Adipose tissue (tissue), 3 donors: ENCODE measurements around the gene FGB. TPM values are rescaled to one million over a fixed set of nuclear protein-coding genes. Genes with fewer than 3 reads are reported as not detected.

Source experiments
- H3K27ac ChIP-seq: one replicate; pipeline ENCODE4 v1.5.1; 2013; ENCODE audit warnings: low read depth, low read length
- WGBS, 3 donors: extraction: QIAGEN DNeasy Blood & Tissue Kit; methylation state at CpG; one replicate each; pipeline ENCODE4 v1.1.7; 2013; 5-methylcytosine and 5-hydroxymethylcytosine counted together
- polyA plus RNA-seq, 3 donors: library from polyadenylated mRNA; stranded (reverse); fragments of 200-250 nt; gene quantifications; one replicate each; pipeline ENCODE4 v1.2.3, GENCODE V29; 2013
- donor health status: healthy with polysubstance abuse.
- donor health status: Bipolar disorder and iron deficiency.
- donor health status: healthy.

FGB gene
- polyA plus RNA-seq, 3 donors = 0.14 to 0.31 TPM; not detected in 1

DNA sequence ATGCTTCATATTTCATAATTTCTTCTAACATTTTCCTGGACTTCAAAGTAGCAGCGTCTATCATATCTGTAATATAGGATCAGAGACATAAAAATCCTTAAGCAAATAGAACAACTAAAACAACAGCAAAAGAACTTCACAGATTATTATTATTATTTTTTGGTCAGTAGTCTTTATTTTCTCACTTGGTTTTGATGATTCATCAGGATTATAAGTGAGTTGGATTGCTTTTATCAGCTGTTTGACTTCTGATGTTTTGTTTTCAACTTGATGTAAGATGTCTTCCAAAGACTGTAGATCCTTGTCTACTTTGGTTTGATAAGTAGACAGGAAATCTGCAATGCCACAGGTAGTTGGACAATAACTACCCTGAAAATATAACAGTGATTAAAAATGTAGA, 49.0 kb downstream of the FGB start:
- H3K27ac ChIP-seq = no peak overlapping the region
- WGBS, 3 donors = 77 to 89% (median 85%) methylated on average over 1 of the region's 1 CpG

DNA sequence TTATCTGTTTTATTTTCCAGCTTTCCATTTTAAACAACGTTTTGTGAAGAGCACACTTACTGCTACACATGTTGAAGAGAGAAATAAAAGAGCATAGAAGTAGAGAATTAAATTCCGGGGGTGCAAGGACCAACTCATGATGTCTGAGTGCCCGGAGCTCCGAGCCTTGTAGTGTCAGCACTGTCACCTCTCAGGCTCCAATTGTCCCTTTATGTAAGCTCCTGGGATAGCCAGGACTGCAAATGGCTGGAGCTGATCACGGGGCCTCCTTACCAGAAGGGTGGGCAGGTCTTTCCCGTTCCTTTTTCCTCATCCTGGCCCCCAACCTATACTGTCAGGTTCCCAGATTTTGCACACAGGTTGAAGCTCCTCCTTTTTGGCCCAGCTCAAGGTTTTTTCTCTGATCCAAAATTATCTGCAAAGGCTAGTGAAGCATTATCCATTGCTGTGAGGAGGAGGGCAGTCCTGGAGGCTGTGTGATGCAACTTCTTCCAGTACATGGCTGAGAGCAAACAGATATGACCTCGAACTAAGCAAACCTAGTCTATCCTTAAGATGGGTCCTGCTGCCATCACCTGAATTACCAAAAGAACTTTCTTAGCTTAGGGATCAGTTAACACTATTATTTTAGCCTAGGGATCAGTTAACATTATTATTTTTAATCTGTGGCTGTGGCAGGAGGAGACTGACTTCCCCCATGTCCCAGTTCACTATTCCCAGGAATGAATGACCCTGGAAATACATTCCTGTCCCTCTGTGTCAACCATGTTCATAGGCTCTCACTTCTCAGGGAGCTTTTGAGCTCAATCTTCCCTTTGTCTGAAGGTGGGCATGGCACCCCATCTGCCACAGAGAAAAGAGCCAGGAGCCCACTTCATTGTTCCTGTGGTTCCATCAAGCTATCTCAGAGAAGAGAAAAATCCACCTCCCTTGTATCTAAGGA, 49.9 kb downstream of the FGB start, which contains the start of gene FGG:
FGG (minus strand) TSS at position 185 of the 943 bp plus-strand sequence; CDS start at position 138, 47 bp downstream.
- 62 to 77% (median 70%) methylated on average over 7 of the region's 7 CpGs for WGBS, 3 donors
- no peak within 1 kb of the TSS for H3K27ac ChIP-seq

DNA sequence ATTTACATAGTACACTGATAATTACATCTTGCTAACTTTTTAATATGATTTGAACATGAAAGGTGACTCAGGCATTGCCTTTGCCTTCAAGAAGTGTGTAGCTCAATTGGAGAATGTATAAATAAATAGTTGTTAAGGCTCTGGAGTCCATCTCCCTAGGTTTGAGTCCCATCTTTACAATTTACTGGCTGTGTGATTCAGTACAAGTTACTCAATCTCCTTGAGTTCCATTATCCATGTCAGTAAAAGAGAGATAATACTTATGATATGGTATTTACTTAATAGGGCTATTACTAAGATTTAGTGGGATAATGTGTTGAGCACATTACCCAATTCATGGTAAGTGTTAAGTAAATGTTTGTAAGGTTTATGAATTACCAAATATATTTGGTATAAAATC, 51.5 kb downstream of the FGB start:
- no peak overlapping the region for H3K27ac ChIP-seq

DNA sequence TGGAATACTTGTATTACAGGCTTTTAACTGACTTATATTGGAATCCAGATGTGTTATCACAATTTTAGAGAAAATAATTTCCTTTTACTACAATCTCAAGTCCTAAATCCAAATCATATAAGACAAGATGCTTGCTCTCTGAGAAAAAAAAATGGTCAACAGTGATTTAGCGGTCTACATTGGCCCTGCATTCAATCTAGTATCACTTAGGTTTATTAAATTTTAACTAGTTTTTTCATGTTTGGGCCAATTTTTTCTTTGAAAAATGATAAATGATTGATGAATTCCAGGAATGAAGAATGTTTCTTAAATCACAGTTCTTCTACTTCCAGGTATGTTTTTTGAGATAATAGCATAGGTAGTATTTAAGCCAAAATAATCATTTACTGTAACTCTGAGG, 52.4 kb downstream of the FGB start:
- 34 to 95% (median 91%) methylated on average over 1 of the region's 1 CpG for WGBS, 3 donors
- H3K27ac ChIP-seq = no peak overlapping the region

GRCh38 chr4:154616287-154616686, 53.5 kb downstream of the FGB start:
- H3K27ac ChIP-seq = no peak overlapping the region
- WGBS, 3 donors = 46 to 60% (median 48%) methylated on average over 4 of the region's 4 CpGs

DNA sequence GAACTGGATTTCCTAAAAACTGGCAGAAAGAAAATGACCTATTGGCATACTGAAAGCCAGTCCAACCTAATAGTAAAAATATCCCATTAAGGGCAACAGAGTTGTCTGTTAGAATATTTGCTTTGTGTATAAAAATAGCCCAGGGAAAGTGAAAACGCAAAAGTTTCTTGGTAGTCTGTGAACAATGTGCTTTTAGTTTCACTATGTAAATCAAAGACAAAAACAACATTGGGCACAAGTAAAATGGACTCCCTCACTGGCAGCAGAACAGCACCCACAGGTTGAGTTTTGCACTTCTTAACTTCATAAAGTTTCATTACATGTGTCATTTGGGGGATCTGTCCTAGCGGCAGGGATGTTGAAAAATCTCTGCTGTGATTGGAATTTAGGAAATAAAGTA, 53.9 kb downstream of the FGB start:
- no peak overlapping the region for H3K27ac ChIP-seq
- 40 to 63% (median 57%) methylated on average over 2 of the region's 2 CpGs for WGBS, 3 donors

DNA sequence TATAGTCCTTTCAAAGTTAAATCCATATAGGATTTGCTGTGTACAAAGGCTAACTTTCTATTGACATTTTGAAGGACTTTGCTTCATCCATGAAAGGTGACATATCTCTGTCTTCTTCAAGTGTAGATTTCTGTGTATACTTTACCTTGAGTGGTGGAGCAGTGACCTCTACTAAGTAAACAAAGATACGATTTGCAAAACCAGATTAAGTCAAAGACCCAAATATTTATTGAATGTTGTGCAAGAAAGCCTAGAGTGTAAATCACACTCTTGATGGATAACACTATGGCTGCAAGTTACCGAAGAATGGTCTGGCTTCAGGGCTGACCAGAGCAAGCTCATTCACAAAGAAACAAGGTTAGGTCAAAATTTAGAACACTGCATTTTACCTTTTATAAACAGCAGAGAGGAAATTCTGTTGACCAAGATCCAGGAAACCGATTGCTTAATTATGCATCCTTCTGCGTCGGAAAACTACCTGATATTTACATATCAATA, 55.1 kb downstream of the FGB start:
- no peak overlapping the region for H3K27ac ChIP-seq
- WGBS, 3 donors = 56 to 62% (median 60%) methylated on average over 5 of the region's 5 CpGs

DNA sequence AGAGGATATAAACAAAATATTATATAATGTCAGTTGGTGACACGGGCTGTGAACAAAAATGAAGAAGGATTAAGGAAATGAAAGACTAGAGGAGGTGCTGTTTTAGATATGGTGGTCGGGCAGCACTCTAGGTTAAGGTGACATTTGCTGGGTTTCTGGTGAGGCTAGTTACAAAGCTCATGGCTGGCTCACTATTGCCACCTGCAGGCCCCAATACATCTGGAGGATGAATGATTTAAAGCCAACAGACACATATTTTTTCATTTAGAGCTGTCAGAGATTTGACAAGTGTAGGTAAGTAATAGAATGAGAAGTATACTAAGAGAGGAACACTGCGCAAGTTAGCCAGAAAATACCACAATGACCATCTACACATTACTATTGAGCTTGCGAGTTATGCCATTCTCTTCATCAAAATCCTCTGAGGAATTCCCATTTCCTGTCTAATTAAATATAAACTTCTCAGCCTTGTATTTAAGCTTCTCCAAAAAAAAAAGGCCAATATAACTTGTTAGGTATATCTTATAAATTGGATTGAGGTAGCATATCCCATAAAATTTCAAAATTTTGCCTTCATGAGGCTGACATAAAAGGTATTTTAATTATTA, 56.0 kb downstream of the FGB start:
- no peak overlapping the region for H3K27ac ChIP-seq
- 32 to 43% (median 41%) methylated on average over 4 of the region's 4 CpGs for WGBS, 3 donors

GRCh38 chr4:154620111-154620510, 57.3 kb downstream of the FGB start:
- no peak overlapping the region for H3K27ac ChIP-seq
- 0 to 91% (median 47%) methylated on average over 1 of the region's 1 CpG for WGBS, 3 donors

Other genes with a start within 250 kb of the FGB start
- gene DCHS2, start 71.2 kb upstream of the FGB start, polyA plus RNA-seq = under 1 TPM; under 0.01 to 0.12 (median 0.01) TPM
- gene PLRG1, start 12.6 kb upstream of the FGB start, polyA plus RNA-seq = 10 to 100 TPM; 22.7 to 38.9 (median 27.9) TPM
- 1 to 10 TPM in 1 of 3 donors, under 1 TPM in 2; 0.34 to 2.1 (median 0.85) TPM for gene FGA, start 27.7 kb downstream of the FGB start, polyA plus RNA-seq
- gene FGG, start 49.6 kb downstream of the FGB start, polyA plus RNA-seq = under 1 TPM in 2 of 3 donors, not detected in 1; 0.30 to 0.34 TPM
- gene LRAT, start 181.0 kb downstream of the FGB start, polyA plus RNA-seq = 1 to 10 TPM in 1 of 3 donors, under 1 TPM in 2; 0.09 to 1.6 (median 0.37) TPM
- under 1 TPM; 0.06 to 0.22 (median 0.06) TPM for gene RBM46, start 218.3 kb downstream of the FGB start, polyA plus RNA-seq